Measurements from ENCODE around the gene RUNX1. TPM values are rescaled to one million over a fixed set of nuclear protein-coding genes. Genes with fewer than 3 reads are reported as not detected.

Gene RUNX1
- polyA plus RNA-seq, 1 of the 3 experiments (the other 2 are of a cell fraction) = 17.1 TPM

DNA sequence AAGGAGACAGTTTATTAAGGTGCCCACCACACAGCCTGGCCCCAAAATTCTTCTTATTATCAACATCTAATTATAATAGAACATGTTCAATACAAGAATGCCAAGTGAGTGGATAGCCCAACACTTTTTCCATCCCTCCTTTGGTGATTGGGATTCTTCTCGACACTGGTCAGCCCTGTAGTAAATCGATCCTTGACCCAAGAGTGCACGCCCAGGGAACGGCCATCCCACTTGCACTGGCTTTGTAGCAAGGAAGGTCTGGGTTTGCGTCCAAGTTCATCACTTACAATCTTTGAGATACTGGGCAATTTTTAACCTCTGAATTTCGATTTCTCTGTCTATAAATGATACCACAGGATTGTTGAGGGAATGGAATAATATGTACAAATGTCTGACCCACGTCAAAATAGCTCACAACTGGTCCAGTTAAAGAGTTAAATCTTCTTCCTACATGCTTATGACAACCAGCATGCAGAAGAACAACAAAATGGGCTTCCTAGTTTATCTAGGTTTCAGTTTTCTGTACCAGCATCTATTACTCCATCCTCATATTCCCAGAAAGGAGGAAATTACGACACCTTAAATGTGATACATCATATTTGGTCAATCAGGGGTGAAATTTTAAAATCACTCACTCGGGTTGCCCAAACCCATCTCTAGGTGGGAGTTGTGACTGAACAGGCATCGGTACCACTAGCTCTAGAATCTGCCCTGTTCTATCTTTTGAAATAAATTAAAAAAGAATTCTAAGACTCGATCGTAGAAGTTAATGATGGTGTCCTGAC, 218.5 kb downstream of the RUNX1 start (continued):
- no peak for TF ChIP-seq EZH2phosphoT487 (IDR thresholded peaks at IDR 0.05; ENCODE audit: borderline replicate concordance, low read depth)

DNA sequence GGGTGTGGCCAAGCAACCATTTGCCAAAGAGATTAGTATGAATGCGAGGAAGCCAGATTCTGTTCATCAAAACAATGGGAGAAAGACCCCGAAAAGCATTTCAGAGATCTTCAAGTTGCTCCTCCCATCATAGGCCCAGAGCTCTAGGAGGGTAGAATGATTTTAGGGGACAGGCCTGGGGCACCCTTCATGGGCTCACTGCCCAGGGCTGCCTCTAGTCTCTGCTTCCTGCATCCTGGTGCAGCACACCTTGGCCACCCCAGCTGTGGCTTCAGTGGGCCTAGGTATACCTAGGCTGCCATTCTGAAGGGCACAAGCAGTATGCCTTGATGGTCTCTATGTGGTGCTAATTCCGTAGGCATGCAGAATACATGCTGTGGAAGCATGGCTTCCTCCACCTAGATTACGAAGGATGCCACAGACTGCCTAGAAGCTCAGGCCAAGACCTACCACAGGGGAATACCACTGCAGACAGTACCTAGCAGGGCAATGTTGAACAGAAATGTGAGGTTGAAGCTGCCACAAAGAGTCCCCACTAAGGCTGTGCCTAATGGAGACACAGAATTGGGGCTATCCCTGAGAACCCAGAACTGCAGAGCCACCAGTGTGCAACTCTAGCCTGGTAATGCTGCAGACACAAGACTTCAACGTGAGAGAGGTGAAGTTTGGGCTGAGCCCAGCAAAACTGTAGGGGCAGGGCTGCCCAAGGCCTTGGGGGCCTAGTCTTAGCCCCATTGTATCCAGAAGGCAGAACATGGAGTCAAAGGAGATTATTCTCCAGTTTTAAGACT, 221.5 kb downstream of the RUNX1 start:
- H3K36me3 ChIP-seq (replicated peaks in 1 of 2; ENCODE audit: control insufficient read depth in 1 of 2, insufficient read depth in 2 of 2, low read length in 1 of 2) = peaks cover 69 to 83% of the 10 kb centered on the region in 2 experiments
- POLR2A ChIA-PET = no interaction called here

More for the DNA sequence above, 221.5 kb downstream of the RUNX1 start:
- H3K27ac ChIP-seq (ENCODE audit: low read depth in 2 of 2, low read length in 1 of 2) = no peak overlapping the region
- TF ChIP-seq EP300 (IDR thresholded peaks at IDR 0.05; ENCODE audit: borderline replicate concordance in 1 of 2, low read depth in 1 of 2, low read length in 1 of 2) (no peak), JUND (IDR thresholded peaks at IDR 0.05) (no peak), RAD21 (IDR thresholded peaks at IDR 0.05; ENCODE audit: low read length) (no peak), FOXM1 (IDR thresholded peaks at IDR 0.05; ENCODE audit: low read depth) (no peak), CHD2 (IDR thresholded peaks at IDR 0.05; ENCODE audit: low read length, partially characterized antibody) (no peak), EZH2phosphoT487 (IDR thresholded peaks at IDR 0.05; ENCODE audit: borderline replicate concordance, low read depth) (no peak), FOXJ3 (CRISPR knock-in tag; IDR thresholded peaks at IDR 0.05) (no peak), MEF2A (IDR thresholded peaks at IDR 0.05; ENCODE audit: borderline replicate concordance, low read depth) (no peak)
- TF ChIP-seq, protein P1, sequence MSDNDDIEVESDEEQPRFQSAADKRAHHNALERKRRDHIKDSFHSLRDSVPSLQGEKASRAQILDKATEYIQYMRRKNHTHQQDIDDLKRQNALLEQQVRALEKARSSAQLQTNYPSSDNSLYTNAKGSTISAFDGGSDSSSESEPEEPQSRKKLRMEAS (IDR thresholded peaks at IDR 0.05; ENCODE audit: low read depth) = no peak
- TF ChIP-seq, protein P2, sequence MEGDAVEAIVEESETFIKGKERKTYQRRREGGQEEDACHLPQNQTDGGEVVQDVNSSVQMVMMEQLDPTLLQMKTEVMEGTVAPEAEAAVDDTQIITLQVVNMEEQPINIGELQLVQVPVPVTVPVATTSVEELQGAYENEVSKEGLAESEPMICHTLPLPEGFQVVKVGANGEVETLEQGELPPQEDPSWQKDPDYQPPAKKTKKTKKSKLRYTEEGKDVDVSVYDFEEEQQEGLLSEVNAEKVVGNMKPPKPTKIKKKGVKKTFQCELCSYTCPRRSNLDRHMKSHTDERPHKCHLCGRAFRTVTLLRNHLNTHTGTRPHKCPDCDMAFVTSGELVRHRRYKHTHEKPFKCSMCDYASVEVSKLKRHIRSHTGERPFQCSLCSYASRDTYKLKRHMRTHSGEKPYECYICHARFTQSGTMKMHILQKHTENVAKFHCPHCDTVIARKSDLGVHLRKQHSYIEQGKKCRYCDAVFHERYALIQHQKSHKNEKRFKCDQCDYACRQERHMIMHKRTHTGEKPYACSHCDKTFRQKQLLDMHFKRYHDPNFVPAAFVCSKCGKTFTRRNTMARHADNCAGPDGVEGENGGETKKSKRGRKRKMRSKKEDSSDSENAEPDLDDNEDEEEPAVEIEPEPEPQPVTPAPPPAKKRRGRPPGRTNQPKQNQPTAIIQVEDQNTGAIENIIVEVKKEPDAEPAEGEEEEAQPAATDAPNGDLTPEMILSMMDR (IDR thresholded peaks at IDR 0.05) = no peak
- TF ChIP-seq, protein P3, sequence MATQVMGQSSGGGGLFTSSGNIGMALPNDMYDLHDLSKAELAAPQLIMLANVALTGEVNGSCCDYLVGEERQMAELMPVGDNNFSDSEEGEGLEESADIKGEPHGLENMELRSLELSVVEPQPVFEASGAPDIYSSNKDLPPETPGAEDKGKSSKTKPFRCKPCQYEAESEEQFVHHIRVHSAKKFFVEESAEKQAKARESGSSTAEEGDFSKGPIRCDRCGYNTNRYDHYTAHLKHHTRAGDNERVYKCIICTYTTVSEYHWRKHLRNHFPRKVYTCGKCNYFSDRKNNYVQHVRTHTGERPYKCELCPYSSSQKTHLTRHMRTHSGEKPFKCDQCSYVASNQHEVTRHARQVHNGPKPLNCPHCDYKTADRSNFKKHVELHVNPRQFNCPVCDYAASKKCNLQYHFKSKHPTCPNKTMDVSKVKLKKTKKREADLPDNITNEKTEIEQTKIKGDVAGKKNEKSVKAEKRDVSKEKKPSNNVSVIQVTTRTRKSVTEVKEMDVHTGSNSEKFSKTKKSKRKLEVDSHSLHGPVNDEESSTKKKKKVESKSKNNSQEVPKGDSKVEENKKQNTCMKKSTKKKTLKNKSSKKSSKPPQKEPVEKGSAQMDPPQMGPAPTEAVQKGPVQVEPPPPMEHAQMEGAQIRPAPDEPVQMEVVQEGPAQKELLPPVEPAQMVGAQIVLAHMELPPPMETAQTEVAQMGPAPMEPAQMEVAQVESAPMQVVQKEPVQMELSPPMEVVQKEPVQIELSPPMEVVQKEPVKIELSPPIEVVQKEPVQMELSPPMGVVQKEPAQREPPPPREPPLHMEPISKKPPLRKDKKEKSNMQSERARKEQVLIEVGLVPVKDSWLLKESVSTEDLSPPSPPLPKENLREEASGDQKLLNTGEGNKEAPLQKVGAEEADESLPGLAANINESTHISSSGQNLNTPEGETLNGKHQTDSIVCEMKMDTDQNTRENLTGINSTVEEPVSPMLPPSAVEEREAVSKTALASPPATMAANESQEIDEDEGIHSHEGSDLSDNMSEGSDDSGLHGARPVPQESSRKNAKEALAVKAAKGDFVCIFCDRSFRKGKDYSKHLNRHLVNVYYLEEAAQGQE (IDR thresholded peaks at IDR 0.05; ENCODE audit: low read depth, low read length) = no peak
- TF ChIP-seq, protein P4, sequence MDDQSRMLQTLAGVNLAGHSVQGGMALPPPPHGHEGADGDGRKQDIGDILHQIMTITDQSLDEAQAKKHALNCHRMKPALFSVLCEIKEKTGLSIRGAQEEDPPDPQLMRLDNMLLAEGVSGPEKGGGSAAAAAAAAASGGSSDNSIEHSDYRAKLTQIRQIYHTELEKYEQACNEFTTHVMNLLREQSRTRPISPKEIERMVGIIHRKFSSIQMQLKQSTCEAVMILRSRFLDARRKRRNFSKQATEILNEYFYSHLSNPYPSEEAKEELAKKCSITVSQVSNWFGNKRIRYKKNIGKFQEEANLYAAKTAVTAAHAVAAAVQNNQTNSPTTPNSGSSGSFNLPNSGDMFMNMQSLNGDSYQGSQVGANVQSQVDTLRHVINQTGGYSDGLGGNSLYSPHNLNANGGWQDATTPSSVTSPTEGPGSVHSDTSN (IDR thresholded peaks at IDR 0.05) = no peak
- H3F3A ChIP-seq (replicated peaks; ENCODE audit: insufficient read depth) = no peaks in the 10 kb centered on the region
- no peak overlapping the region for H3K9ac ChIP-seq
- CTCF ChIA-PET = no interaction called here
- no peaks in the 10 kb centered on the region for H3K9me2 ChIP-seq
- H2AFZ ChIP-seq (ENCODE audit: low read depth) = no peak overlapping the region
- H3K27me3 ChIP-seq (ENCODE audit: insufficient read depth) = no peaks in the 10 kb centered on the region
- H3K4me3 ChIP-seq (ENCODE audit: low read depth in 2 of 2, low read length in 1 of 2) = no peak overlapping the region
- WGBS (ENCODE audit: low lambda C conversion rate) = 98% methylated on average over 3 of the region's 5 CpGs
- H3K4me1 ChIP-seq (ENCODE audit: control insufficient read depth in 1 of 2, insufficient read depth in 2 of 2, low read depth in 1 of 2, low read length in 1 of 2) = peaks cover 0 to 5% of the 10 kb centered on the region in 2 experiments; a peak in 1 of 4 replicates
- H3K4me2 ChIP-seq = no peak overlapping the region
- H3K79me2 ChIP-seq (ENCODE audit: insufficient read depth) = peaks cover 74% of the 10 kb centered on the region
- H3K9me3 ChIP-seq = no peaks in the 10 kb centered on the region
- DNase-seq = no peak
- peaks cover 9% of the 10 kb centered on the region; the same call in 1 of the 2 replicates for H4K20me1 ChIP-seq (ENCODE audit: insufficient read depth)
